GM19467 (cell line): ENCODE measurements around the gene ATPAF2.

Source experiments
- ATAC-seq: cut with Tn5 transposase; IDR thresholded peaks from one replicate; pipeline ENCODE4 v1.9.1; 2021; ENCODE audit warnings: mild to moderate bottlenecking, moderate library complexity; ENCODE audit not compliant: unreplicated experiment

Gene ATPAF2

GRCh38 chr17:18038861-18039534 is at the start of gene ATPAF2, which contains the start of gene GID4:
ATPAF2 (minus strand) TSS chr17:18039168; CDS start chr17:18039013, 155 bp downstream.
GID4 (plus strand) TSS chr17:18039408; CDS start chr17:18039465, 57 bp downstream.
- ATAC-seq = peak; percentile 86

GRCh38 chr17:18087610-18088491 is 48.9 kb upstream of the ATPAF2 start, which contains the start of gene DRG2:
DRG2 (plus strand) TSS chr17:18087948; CDS start chr17:18088024, 76 bp downstream.
- ATAC-seq = peak; percentile 79

GRCh38 chr17:18084256-18084655 is 45.3 kb upstream of the ATPAF2 start:
- ATAC-seq = no peak

- ATAC-seq = no peak
These were observed 40.6 kb upstream of the ATPAF2 start for GRCh38 chr17:18079543-18079942.

GRCh38 chr17:18076936-18077335 is 38.0 kb upstream of the ATPAF2 start:
- ATAC-seq = no peak

- ATAC-seq = no peak
These were observed 35.8 kb upstream of the ATPAF2 start for GRCh38 chr17:18074566-18075272.

- no peak for ATAC-seq
These were observed 32.8 kb upstream of the ATPAF2 start for GRCh38 chr17:18071751-18072150.

GRCh38 chr17:18070861-18071340 is 31.9 kb upstream of the ATPAF2 start:
- no peak for ATAC-seq

- ATAC-seq = no peak
These were observed 30.1 kb upstream of the ATPAF2 start for GRCh38 chr17:18069101-18069500.

- no peak for ATAC-seq
These were observed 27.9 kb upstream of the ATPAF2 start for GRCh38 chr17:18066866-18067265.

GRCh38 chr17:18065546-18065945 is 26.6 kb upstream of the ATPAF2 start:
- no peak for ATAC-seq

GRCh38 chr17:18064053-18064452 is 25.1 kb upstream of the ATPAF2 start:
- no peak for ATAC-seq

- no peak for ATAC-seq
These were observed 20.3 kb upstream of the ATPAF2 start for GRCh38 chr17:18059283-18059682.

GRCh38 chr17:18056214-18056613 is 17.2 kb upstream of the ATPAF2 start:
- no peak for ATAC-seq

- ATAC-seq = no peak
These were observed 16.6 kb upstream of the ATPAF2 start for GRCh38 chr17:18055597-18055996.

- ATAC-seq = no peak
These were observed 6.9 kb upstream of the ATPAF2 start for GRCh38 chr17:18045691-18046350.

- no peak for ATAC-seq
These were observed 5.6 kb upstream of the ATPAF2 start for GRCh38 chr17:18044609-18045008.

- ATAC-seq = no peak
These were observed 4.5 kb upstream of the ATPAF2 start for GRCh38 chr17:18043491-18043890.

GRCh38 chr17:18042983-18043382 is 4.0 kb upstream of the ATPAF2 start:
- no peak for ATAC-seq

- ATAC-seq = no peak
These were observed 2.8 kb upstream of the ATPAF2 start for GRCh38 chr17:18041776-18042175.
